ENCODE results near the gene LRRTM1. TPM values are rescaled to one million over a fixed set of nuclear protein-coding genes. Genes with fewer than 3 reads are reported as not detected.

Gene LRRTM1
- polyA plus RNA-seq, 1 experiment = not detected

DNA sequence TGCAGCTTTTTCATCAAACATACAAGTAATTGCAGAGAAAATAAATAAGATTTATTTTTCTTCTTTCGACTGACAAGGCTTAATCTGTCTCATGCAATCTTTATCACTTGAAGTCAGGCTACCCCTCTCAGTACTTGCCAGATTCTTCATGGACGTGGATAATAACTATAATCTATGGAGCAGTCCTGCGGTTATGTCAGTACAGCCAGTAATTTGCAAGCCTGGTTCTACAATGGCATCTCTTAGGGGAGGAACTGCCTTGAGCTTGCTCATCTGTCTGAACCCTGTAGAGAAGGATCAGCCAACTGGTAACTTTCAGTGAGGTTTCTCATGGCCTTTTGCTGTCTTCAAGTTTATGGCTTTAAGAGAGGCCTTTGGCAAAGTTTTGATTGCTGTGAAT is 35.5 kb upstream of the LRRTM1 start:
- DNase-seq (ENCODE audit: low read depth, low spot score) = no peak
- H3K27ac ChIP-seq (ENCODE audit: low read depth, low read length) = no peak overlapping the region
- ChIA-PET POLR2A (no interaction called here), CTCF (no interaction called here)
- H3K27me3 ChIP-seq (ENCODE audit: control insufficient read depth, insufficient read depth, low read length) = no peaks in the 10 kb centered on the region
- H3K9me3 ChIP-seq (ENCODE audit: control insufficient read depth, insufficient read depth, low read length) = no peaks in the 10 kb centered on the region
- TF ChIP-seq, protein P1, sequence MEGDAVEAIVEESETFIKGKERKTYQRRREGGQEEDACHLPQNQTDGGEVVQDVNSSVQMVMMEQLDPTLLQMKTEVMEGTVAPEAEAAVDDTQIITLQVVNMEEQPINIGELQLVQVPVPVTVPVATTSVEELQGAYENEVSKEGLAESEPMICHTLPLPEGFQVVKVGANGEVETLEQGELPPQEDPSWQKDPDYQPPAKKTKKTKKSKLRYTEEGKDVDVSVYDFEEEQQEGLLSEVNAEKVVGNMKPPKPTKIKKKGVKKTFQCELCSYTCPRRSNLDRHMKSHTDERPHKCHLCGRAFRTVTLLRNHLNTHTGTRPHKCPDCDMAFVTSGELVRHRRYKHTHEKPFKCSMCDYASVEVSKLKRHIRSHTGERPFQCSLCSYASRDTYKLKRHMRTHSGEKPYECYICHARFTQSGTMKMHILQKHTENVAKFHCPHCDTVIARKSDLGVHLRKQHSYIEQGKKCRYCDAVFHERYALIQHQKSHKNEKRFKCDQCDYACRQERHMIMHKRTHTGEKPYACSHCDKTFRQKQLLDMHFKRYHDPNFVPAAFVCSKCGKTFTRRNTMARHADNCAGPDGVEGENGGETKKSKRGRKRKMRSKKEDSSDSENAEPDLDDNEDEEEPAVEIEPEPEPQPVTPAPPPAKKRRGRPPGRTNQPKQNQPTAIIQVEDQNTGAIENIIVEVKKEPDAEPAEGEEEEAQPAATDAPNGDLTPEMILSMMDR (IDR thresholded peaks at IDR 0.05; ENCODE audit: low read depth, low read length) = no peak
- H3K4me3 ChIP-seq (ENCODE audit: low read depth, low read length) = no peak overlapping the region

DNA sequence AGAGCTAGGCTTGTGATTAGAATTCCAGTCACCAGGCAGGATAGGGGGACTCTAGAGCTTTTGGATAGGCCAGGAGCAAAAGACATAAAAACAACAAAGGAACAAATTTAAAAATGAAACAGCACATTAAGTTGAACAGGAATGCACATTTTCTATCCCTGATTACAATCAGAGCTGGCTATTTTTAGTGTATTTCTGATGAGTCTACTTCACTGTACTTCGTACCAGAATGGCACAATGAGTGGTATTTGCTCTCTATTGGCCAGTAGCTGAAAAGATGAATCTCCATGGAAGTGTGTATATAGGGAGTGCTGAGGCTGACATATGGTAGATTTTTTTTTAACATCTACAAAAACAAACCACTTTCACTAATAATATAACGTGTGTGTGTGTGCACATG is 34.2 kb upstream of the LRRTM1 start:
- POLR2A ChIA-PET = no interaction called here
- CTCF ChIA-PET = no interaction called here
- TF ChIP-seq, protein P1 (IDR thresholded peaks at IDR 0.05; ENCODE audit: low read depth, low read length) = no peak
- no peaks in the 10 kb centered on the region for H3K9me3 ChIP-seq (ENCODE audit: control insufficient read depth, insufficient read depth, low read length)
- no peaks in the 10 kb centered on the region for H3K27me3 ChIP-seq (ENCODE audit: control insufficient read depth, insufficient read depth, low read length)
- no peak overlapping the region for H3K27ac ChIP-seq (ENCODE audit: low read depth, low read length)
- H3K4me3 ChIP-seq (ENCODE audit: low read depth, low read length) = no peak overlapping the region
- DNase-seq (ENCODE audit: low read depth, low spot score) = no peak

DNA sequence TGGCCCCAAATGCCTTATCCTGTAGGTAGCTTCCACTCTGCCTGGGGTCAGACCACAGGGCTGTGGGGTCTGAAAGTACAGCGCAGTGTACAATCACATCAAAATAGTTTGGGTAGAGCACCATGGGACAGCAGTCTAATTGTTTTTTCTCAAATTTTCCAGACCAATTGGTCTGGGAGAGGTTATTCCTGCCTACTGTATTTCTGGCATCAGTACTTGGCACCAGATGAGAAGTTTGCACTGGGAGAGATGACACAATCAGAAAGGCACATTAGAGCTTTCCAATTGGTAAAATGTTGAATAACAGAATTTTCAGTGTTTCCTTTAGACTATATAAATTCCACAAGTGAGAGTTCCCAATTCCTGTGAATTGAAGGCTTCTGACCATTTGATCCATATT is 30.9 kb upstream of the LRRTM1 start:
- no peaks in the 10 kb centered on the region for H3K27me3 ChIP-seq (ENCODE audit: control insufficient read depth, insufficient read depth, low read length)
- ChIA-PET CTCF (no interaction called here), POLR2A (no interaction called here)
- no peak overlapping the region for H3K27ac ChIP-seq (ENCODE audit: low read depth, low read length)
- TF ChIP-seq, protein P1 (IDR thresholded peaks at IDR 0.05; ENCODE audit: low read depth, low read length) = no peak
- no peak overlapping the region for H3K4me3 ChIP-seq (ENCODE audit: low read depth, low read length)
- no peaks in the 10 kb centered on the region for H3K9me3 ChIP-seq (ENCODE audit: control insufficient read depth, insufficient read depth, low read length)
- no peak for DNase-seq (ENCODE audit: low read depth, low spot score)

DNA sequence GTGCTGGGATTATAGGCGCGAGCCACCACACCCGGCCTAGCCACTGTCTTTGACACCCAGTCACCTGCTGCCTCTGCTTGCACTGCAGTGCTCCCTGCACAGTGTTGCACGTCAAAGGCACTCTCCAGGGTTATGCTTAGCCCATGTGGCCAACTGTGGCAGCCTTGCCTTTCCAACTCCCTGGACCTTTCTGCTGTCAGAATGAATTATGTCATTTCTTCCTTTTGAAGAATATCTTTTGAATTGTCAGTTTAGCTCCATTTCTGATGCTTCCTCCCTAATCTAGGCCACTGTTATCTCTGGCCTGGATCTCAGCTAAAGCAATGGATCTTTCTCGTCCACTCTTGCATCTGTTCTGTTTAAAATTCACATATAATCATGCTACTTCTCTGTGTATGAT is 29.3 kb upstream of the LRRTM1 start:
- CTCF ChIA-PET = interaction anchor here (0.6 kb wide), 1 partner anchor 263 kb away, joined by 4 read pairs; no protein-coding TSS in a partner anchor
- POLR2A ChIA-PET = no interaction called here
- no peak overlapping the region for H3K27ac ChIP-seq (ENCODE audit: low read depth, low read length)
- H3K9me3 ChIP-seq (ENCODE audit: control insufficient read depth, insufficient read depth, low read length) = no peaks in the 10 kb centered on the region
- TF ChIP-seq, protein P1 (IDR thresholded peaks at IDR 0.05; ENCODE audit: low read depth, low read length) = no peak
- H3K27me3 ChIP-seq (ENCODE audit: control insufficient read depth, insufficient read depth, low read length) = no peaks in the 10 kb centered on the region
- no peak for DNase-seq (ENCODE audit: low read depth, low spot score)
- no peak overlapping the region for H3K4me3 ChIP-seq (ENCODE audit: low read depth, low read length)

DNA sequence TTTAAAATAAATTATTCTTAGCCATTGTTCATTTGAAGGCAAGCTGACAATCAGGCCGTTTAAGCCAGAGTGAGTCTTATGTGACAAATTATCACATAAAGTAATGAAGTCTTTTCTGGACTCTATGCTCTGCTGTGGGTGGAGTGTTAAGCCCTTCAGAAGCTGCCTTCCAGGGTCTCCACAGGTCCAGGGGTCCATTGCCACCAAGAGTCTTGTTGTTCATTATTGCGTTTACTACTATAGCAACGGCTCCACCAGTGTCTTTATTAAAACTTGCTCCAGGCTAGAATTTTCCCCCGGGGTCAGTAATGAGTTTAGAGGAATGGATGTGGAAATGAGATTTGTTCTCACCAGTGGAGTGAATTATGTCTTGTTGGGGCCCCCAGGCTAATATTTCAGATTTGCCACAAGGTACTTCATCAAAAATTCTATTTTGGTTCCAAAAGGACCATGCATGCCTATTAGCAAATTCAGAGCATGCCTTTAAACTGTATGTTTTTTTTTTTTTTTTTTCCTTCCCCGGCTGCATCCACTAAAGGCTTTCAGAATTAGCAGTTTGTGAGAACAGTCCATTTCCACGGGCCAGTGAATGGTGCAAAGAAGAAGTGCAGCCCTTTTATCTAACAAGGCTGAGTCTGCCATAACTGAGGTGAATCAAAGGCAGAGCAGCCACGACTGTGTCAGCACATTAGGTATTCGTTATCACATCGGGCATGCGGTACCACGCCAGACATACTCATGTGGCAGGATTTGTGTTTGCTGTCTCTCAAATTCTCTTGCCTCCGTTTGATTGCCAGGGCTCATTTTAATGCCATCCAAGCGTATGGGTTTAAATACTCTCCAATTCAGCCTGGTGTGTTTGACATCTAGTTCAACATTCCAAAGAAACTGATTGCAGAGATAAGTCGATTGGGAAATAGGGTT is 26.2 kb upstream of the LRRTM1 start:
- Histone ChIP-seq H3K27me3 (ENCODE audit: control insufficient read depth, insufficient read depth, low read length) (no peaks in the 10 kb centered on the region), H3K4me3 (ENCODE audit: low read depth, low read length) (no peak overlapping the region), H3K27ac (ENCODE audit: low read depth, low read length) (no peak overlapping the region), H3K9me3 (ENCODE audit: control insufficient read depth, insufficient read depth, low read length) (no peaks in the 10 kb centered on the region)
- TF ChIP-seq, protein P1 (IDR thresholded peaks at IDR 0.05; ENCODE audit: low read depth, low read length) = no peak
- ChIA-PET POLR2A (no interaction called here), CTCF (interaction anchor here (1.5 kb wide), 1 partner anchor 169 kb away, joined by 5 read pairs; no protein-coding TSS in a partner anchor)
- no peak for DNase-seq (ENCODE audit: low read depth, low spot score)

Data from AG04450 (cell line).